HepG2 (cell line): ENCODE data around the gene UBE2C. TPM values are rescaled to one million over a fixed set of nuclear protein-coding genes. Genes with fewer than 3 reads are reported as not detected.

ENCODE experiments used
- ARNT2 ChIP-seq: sonication (generic); formaldehyde crosslinking; IDR thresholded peaks from 2 replicates; pipeline ENCODE4 v1.8.0; 2022; ENCODE audit warnings: mild to moderate bottlenecking, low read depth, missing genetic modification reagents, moderate library complexity
- BORCS8-MEF2B ChIP-seq: sonication (generic); formaldehyde crosslinking; IDR thresholded peaks from 2 replicates; pipeline ENCODE4 v1.8.0; 2022; ENCODE audit warnings: mild to moderate bottlenecking, missing genetic modification reagents
- FLYWCH1 ChIP-seq: sonication (generic); formaldehyde crosslinking; IDR thresholded peaks from 2 replicates; pipeline ENCODE4 v1.8.1; 2023; ENCODE audit warnings: mild to moderate bottlenecking, missing genetic modification reagents
- HIVEP1 ChIP-seq: sonication (generic); formaldehyde crosslinking; IDR thresholded peaks from 2 replicates; pipeline ENCODE4 v1.4.0; 2020; ENCODE audit warnings: mild to moderate bottlenecking, missing genetic modification reagents
- HMG20A ChIP-seq: IDR thresholded peaks from 2 replicates; pipeline ENCODE4 v1.6.1; 2016; ENCODE audit warnings: borderline replicate concordance
- NFIB ChIP-seq: sonication (generic); formaldehyde crosslinking; IDR thresholded peaks from 2 replicates; pipeline ENCODE4 v1.9.0; 2021; ENCODE audit warnings: missing genetic modification reagents, mild to moderate bottlenecking, borderline replicate concordance
- NR2F6 ChIP-seq, 2 experiments: IDR thresholded peaks; 2 replicates each; pipeline ENCODE4 v1.6.1; 2016; ENCODE audit warnings: antibody characterized with exemption in 1 of 2, mild to moderate bottlenecking in 1 of 2
- PLRG1 ChIP-seq: fragments of 450-650 bp; conservative IDR thresholded peaks from 2 replicates; pipeline ENCODE4 v1.6.1; 2016
- REXO4 ChIP-seq: sonication (generic); formaldehyde crosslinking; IDR thresholded peaks from 2 replicates; pipeline ENCODE4 v1.8.0; 2022; ENCODE audit warnings: missing genetic modification reagents, mild to moderate bottlenecking, borderline replicate concordance
- SATB2 ChIP-seq: sonication (generic); formaldehyde crosslinking; IDR thresholded peaks from 2 replicates; pipeline ENCODE4 v1.5.0; 2020; ENCODE audit warnings: missing genetic modification reagents
- SMAD1 ChIP-seq: sonication (generic); formaldehyde crosslinking; IDR thresholded peaks from 2 replicates; pipeline ENCODE4 v1.4.0; 2020; ENCODE audit warnings: missing genetic modification reagents, low read depth, mild to moderate bottlenecking, borderline replicate concordance
- SMAD3 ChIP-seq: sonication (generic); formaldehyde crosslinking; IDR thresholded peaks from 2 replicates; pipeline ENCODE4 v1.4.0; 2020; ENCODE audit warnings: missing genetic modification reagents
- ZNF253 ChIP-seq: sonication (generic); formaldehyde crosslinking; IDR thresholded peaks from 2 replicates; pipeline ENCODE4 v1.8.0; 2022; ENCODE audit warnings: mild to moderate bottlenecking, missing genetic modification reagents, borderline replicate concordance
- ZNF30 ChIP-seq: sonication (generic); formaldehyde crosslinking; IDR thresholded peaks from 2 replicates; pipeline ENCODE4 v1.5.0; 2020; ENCODE audit warnings: mild to moderate bottlenecking, missing genetic modification reagents
- ZNF350 ChIP-seq: sonication (generic); formaldehyde crosslinking; IDR thresholded peaks from 2 replicates; pipeline ENCODE4 v1.4.0; 2020; ENCODE audit warnings: mild to moderate bottlenecking, low read depth, missing genetic modification reagents, borderline replicate concordance
- ZNF670 ChIP-seq: sonication (generic); formaldehyde crosslinking; IDR thresholded peaks from 2 replicates; pipeline ENCODE4 v1.8.0; 2022; ENCODE audit warnings: mild to moderate bottlenecking, missing genetic modification reagents, borderline replicate concordance
- ZNF781 ChIP-seq: sonication (generic); formaldehyde crosslinking; IDR thresholded peaks from 2 replicates; pipeline ENCODE4 v1.5.1; 2020; ENCODE audit warnings: borderline replicate concordance, mild to moderate bottlenecking, missing genetic modification reagents; ENCODE audit errors: not compliant biosample characterization
- ZSCAN29 ChIP-seq: sonication (generic); formaldehyde crosslinking; conservative IDR thresholded peaks from 2 replicates; pipeline ENCODE4 v1.4.0; 2020; ENCODE audit warnings: mild to moderate bottlenecking, missing genetic modification reagents
- polyA plus RNA-seq, 8 experiments: library from polyadenylated mRNA; depleted of rRNA in 3 of 8; stranded (reverse) in 7 of 8; unstranded in 1 of 8; fragments of >200 nt; fragmentation: Illumina TruSeq in 4 of 8; extraction: Trizol in 4 of 8; gene quantifications; 2 replicates each; pipeline versions ENCODE4 v1.2.1 to v1.2.3, GENCODE V29; 2011 to 2016; ENCODE audit warnings: low read depth in 4 of 8, missing spikeins in 1 of 8, mixed read lengths in 1 of 8; ENCODE audit not compliant: insufficient read depth in 1 of 8
- total RNA-seq, 5 experiments: library from RNA; depleted of rRNA; stranded (reverse); fragments of >200 nt; fragmentation: Illumina TruSeq; extraction: Trizol; gene quantifications; 2 replicates each; pipeline ENCODE4 v1.2.3, GENCODE V29; 2016; ENCODE audit warnings: low read depth in 1 of 5
- TF ChIP-seq, protein P1 (sequence below): sonication (generic); formaldehyde crosslinking; IDR thresholded peaks from 2 replicates; pipeline ENCODE4 v1.5.0; 2020; ENCODE audit warnings: missing genetic modification reagents
- TF ChIP-seq, protein P2 (sequence below): sonication (generic); formaldehyde crosslinking; IDR thresholded peaks from 2 replicates; pipeline ENCODE4 v1.8.0; 2022; ENCODE audit warnings: missing genetic modification reagents, mild to moderate bottlenecking, inconsistent platforms, borderline replicate concordance
- TF ChIP-seq, protein P3 (sequence below): sonication (generic); formaldehyde crosslinking; IDR thresholded peaks from 2 replicates; pipeline ENCODE4 v1.9.0; 2021; ENCODE audit warnings: missing genetic modification reagents, borderline replicate concordance
- TF ChIP-seq, protein P4 (sequence below): sonication (generic); formaldehyde crosslinking; IDR thresholded peaks from 2 replicates; pipeline ENCODE4 v1.5.0; 2020; ENCODE audit warnings: missing genetic modification reagents

Gene UBE2C
- total and polyA plus RNA-seq, 2 of the 13 experiments (the other 11 are each of a cell fraction or from before 2014, with no cell fraction given), result 100 to 123 TPM

DNA sequence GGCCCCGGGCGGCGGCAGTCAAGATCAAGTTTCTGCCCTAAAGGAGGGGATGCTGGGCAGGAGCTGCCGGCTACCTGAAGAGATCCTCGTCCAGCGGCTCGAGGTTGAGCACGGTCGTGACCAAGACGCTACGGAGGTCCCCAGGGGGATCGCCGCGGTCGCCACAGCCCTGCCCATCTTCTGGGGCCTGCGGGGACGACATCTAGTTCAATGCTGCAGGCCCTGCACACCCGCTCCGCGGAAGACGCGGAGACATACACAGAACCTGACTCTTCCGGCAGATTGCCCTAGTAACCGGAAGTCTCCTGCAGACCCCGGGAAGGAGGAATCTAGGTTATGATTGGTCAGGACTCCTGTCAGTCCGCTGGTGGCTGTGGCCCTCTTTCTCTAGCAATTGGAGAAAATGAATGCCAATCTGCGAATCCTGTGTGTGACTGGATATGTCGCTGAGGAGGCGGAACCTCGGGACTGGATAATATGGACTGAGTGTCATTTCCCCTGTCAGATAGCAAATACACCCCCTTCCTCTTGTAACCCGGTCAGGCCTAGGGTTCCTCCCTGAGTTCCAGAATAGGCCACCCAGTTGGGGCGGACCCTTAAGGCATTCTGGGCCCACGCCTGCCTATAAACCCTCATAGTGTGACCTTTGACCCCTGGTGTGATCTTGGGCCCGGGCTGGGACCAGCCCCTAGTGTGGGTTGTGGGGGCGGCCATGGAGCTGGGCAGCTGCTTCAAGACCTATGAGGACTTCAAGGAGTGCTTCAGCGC is 44.9 kb downstream of the UBE2C start, which contains the start of the genes ACOT8 and ZSWIM3 (continued):
- TF ChIP-seq ZNF253 (CRISPR knock-in tag) (no peak), SMAD1 (CRISPR knock-in tag) (no peak), FLYWCH1 (no peak), SMAD3 (peak; percentile 88), PLRG1 (no peak), ZNF781 (CRISPR knock-in tag) (no peak), ZNF30 (CRISPR knock-in tag) (no peak), NFIB (CRISPR knock-in tag) (no peak), HMG20A (CRISPR knock-in tag) (0 out of 2 replicates have a peak, but pooled peaks have one; percentile 18), ZNF350 (CRISPR knock-in tag) (peak; percentile 92), NR2F6 (IDR thresholded peaks at IDR 0.05) (peak; percentile 93), NR2F6 (CRISPR knock-in tag; IDR thresholded peaks at IDR 0.05) (peak; percentile 83), HIVEP1 (CRISPR knock-in tag) (peak; percentile 27), SATB2 (CRISPR knock-in tag) (peak; percentile 72; the same call in 1 of the 2 replicates), ZNF670 (CRISPR knock-in tag) (no peak), ARNT2 (no peak; the same call in 1 of the 2 replicates), BORCS8-MEF2B (CRISPR knock-in tag) (peak; percentile 80), ZSCAN29 (CRISPR knock-in tag) (peak; percentile 20; the same call in 1 of the 2 replicates), REXO4 (CRISPR knock-in tag) (no peak)
- TF ChIP-seq, protein P1, sequence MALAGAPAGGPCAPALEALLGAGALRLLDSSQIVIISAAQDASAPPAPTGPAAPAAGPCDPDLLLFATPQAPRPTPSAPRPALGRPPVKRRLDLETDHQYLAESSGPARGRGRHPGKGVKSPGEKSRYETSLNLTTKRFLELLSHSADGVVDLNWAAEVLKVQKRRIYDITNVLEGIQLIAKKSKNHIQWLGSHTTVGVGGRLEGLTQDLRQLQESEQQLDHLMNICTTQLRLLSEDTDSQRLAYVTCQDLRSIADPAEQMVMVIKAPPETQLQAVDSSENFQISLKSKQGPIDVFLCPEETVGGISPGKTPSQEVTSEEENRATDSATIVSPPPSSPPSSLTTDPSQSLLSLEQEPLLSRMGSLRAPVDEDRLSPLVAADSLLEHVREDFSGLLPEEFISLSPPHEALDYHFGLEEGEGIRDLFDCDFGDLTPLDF (CRISPR knock-in tag), result 0 out of 2 replicates have a peak, but pooled peaks have one; percentile 8
- TF ChIP-seq, protein P2, sequence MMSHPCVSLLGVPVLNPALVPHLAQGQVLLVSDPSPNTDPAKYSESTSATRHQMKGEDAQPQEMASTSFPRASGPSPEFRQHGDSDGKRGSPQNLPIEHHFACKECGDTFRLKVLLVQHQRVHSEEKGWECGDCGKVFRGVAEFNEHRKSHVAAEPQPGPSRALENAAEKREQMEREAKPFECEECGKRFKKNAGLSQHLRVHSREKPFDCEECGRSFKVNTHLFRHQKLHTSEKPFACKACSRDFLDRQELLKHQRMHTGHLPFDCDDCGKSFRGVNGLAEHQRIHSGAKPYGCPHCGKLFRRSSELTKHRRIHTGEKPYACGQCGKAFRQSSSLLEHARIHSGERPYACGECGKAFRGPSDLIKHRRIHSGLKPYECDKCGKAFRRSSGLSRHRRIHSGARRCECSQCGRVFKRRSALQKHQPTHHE (CRISPR knock-in tag), result peak; percentile 86
- TF ChIP-seq, protein P3, sequence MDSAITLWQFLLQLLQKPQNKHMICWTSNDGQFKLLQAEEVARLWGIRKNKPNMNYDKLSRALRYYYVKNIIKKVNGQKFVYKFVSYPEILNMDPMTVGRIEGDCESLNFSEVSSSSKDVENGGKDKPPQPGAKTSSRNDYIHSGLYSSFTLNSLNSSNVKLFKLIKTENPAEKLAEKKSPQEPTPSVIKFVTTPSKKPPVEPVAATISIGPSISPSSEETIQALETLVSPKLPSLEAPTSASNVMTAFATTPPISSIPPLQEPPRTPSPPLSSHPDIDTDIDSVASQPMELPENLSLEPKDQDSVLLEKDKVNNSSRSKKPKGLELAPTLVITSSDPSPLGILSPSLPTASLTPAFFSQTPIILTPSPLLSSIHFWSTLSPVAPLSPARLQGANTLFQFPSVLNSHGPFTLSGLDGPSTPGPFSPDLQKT, result 0 out of 2 replicates have a peak, but pooled peaks have one; percentile 24
- TF ChIP-seq, protein P4, sequence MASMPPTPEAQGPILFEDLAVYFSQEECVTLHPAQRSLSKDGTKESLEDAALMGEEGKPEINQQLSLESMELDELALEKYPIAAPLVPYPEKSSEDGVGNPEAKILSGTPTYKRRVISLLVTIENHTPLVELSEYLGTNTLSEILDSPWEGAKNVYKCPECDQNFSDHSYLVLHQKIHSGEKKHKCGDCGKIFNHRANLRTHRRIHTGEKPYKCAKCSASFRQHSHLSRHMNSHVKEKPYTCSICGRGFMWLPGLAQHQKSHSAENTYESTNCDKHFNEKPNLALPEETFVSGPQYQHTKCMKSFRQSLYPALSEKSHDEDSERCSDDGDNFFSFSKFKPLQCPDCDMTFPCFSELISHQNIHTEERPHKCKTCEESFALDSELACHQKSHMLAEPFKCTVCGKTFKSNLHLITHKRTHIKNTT, result 0 out of 2 replicates have a peak, but pooled peaks have one; percentile 33
